ENCODE data around the gene CTNNA2.

Gene CTNNA2

DNA sequence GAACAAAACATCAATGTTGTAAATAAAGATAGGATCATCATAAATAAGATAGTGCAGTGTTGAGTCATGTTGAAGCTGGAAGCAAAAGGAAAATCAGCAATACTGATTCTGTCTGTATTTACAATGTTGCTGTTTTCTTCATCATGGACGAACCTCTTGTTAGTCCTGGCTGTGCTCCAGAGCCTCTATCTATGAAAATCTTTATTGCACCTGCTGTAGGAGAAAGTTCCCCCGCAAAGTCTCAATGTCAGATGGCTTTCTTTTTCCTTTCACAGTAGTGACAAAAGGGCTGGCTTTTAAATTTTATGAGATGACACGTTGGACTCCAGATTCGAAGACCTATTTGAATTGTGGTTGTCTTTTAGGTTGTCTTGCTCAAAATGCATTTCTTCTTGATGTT lies 890.2 kb downstream of the CTNNA2 start:
- no peak for DNase-seq (ENCODE audit: low read depth)

DNA sequence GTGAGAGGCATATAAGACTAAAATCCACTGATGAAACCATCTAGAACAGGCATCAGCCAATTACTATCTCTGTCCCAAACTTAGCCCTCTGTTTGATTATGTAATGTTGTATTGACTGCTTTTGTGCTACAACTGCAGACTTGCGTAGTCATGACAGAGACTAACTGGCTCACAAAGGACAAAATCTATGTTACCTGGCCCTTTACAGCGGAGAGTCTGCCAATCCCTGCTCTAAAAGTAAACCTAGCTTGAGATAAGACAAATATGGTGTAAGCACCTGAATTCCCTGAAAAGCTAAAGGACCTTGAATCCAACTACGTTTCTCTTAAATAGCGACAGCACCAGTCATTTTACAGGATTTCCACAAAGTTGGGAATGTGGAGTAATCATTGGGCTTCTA lies 894.5 kb downstream of the CTNNA2 start:
- DNase-seq (ENCODE audit: low read depth), result no peak

DNA sequence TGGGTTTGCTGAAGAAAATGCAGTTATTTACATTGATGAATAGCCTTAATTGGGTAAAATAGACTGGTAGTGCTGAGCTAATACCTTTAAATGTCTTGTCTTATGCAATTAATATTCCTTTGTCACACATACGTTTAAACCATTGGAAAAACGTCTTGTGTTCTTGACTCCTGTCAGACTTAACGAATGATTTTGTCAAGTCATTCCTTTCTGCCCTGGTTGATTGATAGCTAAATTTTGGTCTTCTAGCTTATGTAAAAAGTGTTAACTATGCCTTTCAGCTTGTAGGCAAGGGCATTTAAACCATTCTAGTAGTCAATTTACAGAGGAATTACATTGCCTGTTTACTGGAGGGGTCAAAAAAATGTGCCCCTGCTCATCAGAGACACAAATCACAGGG lies 897.5 kb downstream of the CTNNA2 start:
- no peak for DNase-seq (ENCODE audit: low read depth)

DNA sequence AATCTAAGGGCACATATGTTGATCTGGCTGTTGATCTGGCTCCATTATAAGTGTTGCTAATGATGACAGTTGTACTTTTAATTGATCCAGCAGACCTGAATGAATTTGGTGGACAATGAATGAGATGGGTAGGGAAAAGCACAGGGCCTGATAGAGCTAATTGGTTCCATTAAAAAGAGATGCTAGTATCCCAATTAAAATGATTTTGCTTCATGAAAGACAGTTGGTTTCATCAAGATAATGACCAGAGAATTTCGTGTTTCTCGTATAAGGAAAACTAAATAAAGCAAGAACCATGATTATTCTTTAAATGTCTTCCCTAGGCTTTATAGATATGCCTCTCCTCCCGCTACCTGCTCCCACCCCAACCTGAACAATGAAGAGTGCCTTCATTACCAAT lies 900.3 kb downstream of the CTNNA2 start:
- no peak for DNase-seq (ENCODE audit: low read depth)

DNA sequence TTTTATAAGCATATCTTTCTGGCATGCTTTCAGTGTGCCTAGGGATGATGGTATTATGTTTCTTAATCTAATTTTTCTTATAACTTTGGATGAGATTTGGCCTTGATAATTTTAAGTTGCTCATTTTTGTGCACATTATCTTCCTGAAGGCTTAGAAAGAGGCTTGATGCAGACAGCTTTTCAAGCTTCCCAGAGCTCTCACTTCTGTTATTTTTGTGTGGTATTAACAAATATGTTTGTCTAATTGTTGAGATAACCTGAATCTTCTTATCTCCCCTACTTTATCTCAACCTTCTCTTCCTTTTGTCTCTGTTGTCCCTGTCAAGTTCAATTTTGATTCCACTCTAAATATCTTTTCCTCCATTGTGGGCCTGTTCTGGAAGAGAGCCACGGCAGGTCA lies 904.9 kb downstream of the CTNNA2 start:
- no peak for DNase-seq (ENCODE audit: low read depth)

DNA sequence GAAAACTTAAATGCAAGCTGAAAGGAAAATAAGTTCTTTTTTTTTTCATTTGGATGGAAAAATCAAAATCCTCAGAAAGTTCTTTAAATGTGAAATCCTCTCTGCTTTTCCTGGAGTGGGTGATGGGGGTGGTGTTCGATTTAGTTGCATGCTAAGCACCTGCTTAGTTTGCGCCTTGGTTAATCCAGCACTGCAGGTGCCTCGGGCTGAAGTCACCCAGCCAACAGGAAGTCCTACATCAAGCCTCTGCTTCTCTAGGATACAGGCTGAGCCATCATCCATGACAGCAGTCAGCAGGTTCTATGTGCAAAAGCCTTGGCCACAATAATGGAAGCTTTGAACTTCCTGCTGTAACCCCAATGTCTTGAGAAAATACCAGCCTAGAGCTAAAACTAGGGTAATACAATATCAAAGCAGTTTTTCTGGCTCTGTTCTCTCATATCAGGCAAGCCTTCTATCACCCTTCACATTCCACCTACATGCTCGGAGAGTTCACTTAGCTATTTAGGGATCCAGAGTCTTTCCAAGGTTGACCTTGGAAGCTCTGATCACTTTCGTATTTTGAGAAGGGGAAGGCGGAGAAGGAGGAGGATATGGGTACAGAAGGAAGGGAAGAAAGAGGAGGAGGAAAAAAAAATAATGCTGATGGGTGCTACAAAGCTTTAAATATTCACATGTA lies 907.8 kb downstream of the CTNNA2 start:
- DNase-seq (ENCODE audit: low read depth), result no peak

DNA sequence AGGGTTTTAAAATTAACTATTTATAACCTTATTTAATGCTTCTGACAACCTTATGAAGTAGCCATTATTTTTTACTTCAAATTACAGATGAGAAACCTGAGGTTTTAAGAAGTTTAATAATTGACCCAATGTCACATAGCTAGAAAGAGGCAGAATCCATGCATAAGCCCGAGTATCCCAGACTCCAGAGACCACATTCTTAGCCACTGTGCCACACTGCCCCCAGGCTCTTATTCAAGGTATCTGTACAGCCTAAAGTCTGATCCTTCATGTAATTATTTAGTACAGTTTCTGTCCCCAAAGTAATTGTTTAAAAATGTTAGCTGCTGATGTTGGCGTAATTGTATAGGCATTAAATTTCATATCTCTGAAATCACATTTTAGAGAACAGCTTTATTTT lies 916.4 kb downstream of the CTNNA2 start:
- no peak for DNase-seq (ENCODE audit: low read depth)

DNA sequence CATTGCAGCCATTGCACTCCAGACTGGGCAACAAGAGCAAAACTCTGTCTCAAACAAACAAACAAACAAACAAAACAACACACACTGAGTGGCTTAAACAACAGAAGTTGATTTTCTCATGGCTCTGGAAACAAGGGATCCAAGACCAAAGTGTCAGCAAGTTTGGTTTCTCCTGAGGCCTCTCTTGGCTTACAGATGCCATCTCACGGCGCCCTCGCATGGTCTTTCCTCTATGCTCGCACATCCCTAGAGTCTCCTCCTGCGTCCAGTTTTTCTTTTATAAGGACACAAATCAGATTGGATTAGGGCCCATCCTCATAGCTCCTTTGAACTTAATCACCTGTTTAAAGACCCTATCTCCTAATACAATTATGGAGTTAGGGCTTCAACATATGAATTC lies 925.1 kb downstream of the CTNNA2 start:
- no peak for DNase-seq (ENCODE audit: low read depth)

DNA sequence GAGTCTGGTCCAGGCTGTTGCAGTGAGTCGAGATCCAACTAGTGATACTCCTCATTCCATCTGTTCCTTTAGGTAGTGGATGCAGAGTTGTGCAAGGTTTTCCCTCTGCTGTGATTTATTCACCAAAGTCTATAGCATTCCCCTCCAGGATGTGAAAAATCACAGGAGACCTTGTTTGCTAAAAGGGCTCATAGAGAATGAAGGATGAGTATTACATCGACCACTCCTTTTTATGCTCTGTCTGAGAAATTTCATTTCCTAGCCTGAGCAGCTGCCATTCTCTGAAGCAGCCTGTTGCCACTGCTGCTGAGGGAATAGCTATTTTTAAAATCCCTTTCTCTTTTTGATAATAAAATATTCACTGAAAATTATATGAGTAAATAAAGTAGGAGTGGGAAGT lies 925.8 kb downstream of the CTNNA2 start:
- no peak for DNase-seq (ENCODE audit: low read depth)

DNA sequence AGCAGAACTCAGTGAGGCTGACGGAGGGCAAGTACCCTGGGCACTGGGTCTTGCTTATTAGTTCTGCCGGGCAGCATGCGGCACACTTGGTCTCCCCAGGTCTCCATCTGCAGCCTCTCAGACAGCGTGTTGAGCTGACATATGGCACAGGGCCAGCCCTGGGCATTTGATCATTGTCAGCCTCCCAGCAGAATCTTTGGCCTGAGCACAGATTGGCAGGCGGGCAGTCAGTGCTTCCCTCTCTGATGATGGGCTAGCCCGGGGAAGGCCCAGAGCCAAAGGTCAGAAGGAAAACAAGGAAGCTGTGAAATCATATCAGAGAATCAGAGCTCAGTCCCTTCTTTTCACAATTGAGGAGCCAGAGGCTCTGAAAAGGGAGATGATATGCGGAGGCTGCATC lies 941.8 kb downstream of the CTNNA2 start:
- DNase-seq (ENCODE audit: low read depth), result no peak

DNA sequence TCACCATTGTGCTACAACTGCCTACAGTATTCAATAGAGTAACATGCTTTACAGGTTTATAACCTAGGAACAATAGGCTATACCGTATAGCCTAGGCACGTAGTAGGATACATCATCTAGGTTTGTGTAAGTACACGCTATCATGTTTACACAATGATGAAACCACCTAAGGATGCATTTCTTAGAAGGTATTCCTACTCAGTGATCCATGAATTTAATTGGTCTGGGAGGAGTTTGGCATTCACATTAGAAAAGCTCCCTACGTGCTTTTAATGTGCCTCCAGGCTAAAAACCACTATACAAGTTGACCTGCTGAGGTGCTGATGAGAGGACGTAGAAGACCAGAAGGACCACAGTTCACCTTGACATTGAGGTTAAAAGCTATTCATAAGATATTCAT lies 946.2 kb downstream of the CTNNA2 start:
- no peak for DNase-seq (ENCODE audit: low read depth)

DNA sequence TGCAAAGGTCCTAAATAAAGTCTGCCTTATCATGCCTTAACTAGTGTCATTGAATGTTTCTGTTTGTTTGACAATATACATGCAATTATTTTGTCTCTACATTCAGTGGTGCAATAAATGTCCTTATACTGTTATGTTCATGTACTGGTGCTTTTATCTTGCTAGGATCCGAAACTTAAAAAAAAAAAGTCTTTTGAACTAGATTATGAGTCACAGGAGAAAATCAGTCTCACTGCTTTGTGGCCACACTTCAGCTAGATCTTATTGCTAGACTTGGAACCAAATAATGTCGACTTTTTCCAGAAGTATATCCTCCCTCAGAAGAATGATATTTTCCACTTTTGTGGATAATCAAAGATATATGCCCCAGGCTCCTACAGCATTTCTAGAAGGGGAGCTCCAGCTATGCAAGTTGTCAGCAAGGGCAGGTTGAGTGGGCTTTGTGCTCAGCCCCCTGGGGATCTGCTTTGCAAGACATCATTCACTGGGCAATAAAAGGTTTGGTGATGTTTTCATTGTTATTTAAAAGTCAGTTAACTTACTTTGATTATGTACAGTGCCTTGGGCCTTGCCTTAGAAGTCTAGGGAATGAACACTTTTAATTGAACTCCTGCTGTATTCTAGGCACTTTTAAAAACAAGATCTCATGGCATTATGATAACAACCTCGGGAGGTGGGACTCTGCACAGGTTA lies 948.8 kb downstream of the CTNNA2 start:
- no peak for DNase-seq (ENCODE audit: low read depth)

DNA sequence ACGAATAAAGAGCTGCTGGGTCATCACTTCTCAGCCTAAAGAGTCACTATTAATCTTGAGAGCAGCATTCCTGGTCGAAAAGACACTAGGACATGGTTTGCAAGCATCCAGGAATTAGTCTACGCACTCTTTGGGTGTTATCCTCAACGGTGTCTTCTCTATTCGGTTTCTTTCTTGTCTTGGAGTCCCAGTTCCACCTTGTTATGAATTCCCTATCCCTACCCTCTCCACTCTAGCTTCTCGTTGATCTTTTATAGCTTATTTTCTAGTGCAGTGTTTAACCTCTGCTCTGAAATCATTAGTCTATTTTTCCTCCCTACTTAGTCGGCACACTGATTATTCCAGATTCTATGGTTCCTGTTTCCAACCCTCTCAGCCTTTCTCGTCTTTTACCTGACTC lies 949.8 kb downstream of the CTNNA2 start:
- no peak for DNase-seq (ENCODE audit: low read depth)

DNA sequence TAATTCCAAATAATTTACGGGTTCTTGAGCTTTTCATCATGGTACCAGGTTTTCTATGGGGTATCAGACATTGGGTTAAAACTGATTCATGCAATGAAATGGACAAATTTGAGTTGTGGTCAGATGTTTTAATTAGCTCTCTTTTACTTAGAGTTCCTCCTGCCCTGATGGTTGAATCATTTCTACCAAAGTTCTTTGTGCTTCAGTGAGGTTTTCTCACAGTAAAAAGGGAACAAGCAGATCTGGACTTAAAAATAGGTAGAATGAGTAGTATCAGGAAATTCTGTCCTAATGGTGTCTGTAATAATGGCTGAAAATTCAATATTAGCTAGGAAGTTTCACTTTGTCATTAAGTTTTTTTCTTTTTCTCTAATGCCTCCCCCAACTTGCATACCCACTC lies 951.4 kb downstream of the CTNNA2 start:
- DNase-seq (ENCODE audit: low read depth), result no peak

DNA sequence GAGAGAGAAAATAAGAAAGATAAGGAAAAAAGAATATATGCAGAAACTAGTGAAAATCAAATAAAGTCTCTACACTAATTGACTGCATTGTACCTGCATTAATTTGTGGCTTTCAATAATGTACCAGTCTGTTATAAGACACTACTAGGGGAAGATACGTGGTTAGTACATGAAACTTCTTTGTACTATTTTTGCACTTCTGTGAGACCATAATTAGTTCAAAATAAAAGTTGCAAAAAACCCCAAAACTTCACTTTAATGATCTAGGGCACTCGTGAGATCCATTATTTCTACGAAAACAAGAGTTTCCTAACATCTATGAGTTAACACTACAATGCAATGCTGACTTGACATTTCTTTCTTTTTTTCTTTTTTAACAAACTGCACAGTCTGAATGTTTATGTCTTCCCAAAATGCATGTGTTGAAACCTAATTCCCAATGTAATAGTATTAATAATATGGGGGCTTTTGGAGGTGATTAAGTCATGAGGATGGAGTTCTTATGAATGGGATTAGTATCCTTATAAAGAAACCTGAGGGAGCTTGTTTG lies 954.5 kb downstream of the CTNNA2 start:
- DNase-seq (ENCODE audit: low read depth), result no peak

DNA sequence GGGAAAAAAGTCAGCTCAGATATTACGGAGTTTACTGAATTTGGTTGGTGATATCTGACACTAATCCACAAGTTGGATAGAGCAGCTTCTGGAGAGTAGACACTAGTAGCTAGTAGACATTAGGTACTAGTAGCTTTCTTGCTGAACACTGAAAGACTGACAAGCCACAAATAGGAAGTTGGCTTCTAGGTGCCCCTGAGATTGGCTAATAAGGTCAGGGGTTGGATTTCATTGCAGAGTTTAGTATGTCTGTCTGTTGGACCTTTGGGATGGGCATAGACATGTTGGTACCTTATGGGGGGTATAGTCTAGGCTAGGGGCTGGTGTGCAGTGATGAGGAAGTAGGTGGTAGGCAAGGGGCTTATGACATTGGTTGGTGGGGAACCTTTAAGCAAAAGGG lies 956.6 kb downstream of the CTNNA2 start:
- DNase-seq (ENCODE audit: low read depth), result no peak

DNA sequence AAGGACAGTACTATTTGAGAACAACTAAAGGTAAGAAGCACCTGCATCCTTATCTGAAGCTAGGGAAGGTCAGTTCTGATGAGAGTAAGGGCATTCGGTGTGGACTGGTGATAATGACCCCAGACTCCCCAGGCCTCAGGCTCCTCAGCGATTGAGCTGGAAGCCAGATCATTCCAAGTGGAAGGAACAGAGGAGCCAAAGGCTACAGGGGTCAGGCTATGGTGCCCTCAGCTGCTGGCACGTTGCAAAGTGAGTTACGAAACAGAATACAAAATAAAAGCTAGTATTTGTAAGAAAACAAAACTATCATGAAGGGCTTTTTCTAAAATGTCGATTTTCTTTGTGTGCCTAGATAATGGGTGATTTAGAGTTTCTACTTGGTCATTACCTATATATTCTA lies 960.2 kb downstream of the CTNNA2 start:
- no peak for DNase-seq (ENCODE audit: low read depth)

DNA sequence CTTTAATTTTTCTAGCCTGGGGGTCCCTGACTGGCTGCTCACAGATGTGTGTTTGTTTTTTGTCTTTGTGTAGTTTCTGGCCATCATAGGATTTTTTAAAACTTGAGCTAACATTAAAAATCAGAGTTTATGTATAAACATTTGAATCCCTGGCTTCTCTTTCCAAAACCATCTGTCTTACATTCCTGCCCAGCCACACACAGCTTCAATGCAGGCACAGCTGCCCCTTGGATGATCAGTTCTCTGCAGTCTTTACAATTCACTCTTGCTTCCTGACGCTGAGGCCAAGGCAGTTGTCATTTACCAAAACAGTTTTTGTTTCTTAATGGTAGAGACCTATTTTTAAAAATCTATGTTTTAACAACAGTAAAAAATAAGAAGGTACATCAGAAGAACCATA lies 960.9 kb downstream of the CTNNA2 start:
- DNase-seq (ENCODE audit: low read depth), result no peak

DNA sequence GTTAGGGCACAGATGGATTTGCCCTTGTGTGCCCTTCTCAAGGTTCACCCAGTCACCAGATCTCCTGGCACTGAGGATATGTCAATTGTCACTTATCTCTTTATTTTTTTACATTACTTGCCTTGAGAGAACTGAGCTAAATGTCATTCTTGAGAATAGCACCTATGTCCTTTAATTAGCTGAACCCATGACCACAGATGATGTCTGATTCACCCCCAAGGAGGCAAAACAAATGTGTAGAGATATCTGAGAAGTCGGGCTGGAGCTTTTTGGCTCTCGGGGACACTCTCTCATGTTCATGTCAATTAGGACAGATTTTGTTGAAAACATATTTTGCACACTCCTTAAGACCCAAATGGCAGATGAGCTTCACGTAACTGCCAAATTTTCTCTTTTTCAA lies 963.1 kb downstream of the CTNNA2 start:
- DNase-seq (ENCODE audit: low read depth), result no peak

DNA sequence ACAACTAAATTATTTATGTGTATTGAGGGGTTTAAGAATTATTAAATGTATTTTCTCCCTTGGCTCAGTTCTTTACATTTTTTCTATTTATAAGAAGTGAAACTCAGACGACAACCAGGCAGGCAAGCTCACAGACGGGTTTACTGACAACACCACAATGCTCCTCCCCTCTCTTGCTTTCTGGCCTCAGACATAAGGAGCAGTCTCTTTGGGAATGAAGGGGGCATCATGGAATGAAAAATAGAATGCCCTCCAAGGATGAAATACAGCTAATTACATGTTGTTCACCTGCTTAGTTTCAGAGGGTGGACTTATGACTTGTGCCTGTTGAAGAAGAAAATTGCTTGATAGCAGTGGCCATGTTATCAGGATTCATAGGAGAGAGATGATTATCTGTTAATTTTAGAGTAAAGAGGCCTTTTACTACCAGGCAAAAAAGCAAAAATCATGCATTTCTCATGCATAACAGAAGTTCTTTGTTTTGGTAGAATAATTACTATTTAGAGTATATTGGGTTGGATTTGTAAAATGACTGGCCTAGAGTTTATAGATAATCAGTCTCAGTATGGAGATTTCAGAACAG lies 963.8 kb downstream of the CTNNA2 start:
- DNase-seq (ENCODE audit: low read depth), result no peak

DNA sequence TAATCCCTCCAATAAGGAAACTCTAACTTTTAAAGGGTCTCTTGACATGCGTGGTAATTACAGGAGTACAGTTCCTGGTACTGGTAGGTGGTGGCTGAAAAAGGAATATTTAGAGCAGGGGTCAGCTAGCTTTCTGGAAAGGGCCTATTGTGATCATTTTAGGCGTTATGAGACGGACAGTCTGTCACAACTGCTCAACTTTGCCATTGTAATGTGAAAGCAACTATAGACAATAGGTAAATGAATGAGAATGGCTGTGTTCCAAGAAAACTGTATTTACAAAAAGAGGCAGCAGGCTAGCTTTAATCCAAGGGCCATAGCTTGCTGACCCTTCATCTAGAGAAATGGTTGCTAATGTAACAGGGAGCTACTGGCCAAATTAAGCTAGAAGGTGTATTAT lies 969.4 kb downstream of the CTNNA2 start:
- DNase-seq (ENCODE audit: low read depth), result no peak

DNA sequence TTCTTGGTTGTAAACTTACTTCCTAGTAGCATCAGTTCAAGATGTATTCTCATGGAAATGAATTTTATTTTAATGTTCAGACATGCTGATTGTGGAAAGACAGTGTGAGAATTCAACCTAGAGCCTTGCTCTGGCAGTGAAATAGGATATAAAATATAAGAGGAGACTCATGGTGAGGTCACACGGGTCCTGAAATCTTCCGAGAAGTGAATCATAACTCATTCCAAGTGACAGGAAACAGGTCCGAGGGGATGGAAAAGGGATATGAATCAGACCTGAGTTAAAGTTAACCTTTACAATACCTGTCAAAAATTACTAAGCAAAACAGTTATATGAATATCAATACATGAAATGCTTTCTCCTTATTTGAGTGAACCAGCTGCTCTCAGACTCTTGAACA lies 976.9 kb downstream of the CTNNA2 start:
- DNase-seq (ENCODE audit: low read depth), result no peak

DNA sequence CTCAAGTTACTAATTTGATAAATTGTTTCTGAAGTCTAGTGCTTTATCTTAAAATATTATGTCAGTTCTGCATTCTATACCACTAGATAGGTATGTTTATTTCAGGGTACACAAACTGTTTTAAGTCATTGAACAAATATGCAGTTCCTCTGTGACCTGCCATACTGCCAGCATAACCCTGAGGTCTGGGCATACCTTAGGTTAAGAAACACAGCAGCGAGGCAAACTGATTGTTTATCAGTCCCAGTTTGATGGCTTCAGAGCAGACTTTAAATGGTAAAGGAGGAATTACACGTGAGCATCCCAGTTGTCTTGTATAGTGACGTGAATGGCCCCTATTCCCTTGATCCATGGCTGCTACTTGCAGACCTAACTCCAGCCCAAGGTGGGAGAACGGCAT lies 978.1 kb downstream of the CTNNA2 start:
- no peak for DNase-seq (ENCODE audit: low read depth)

DNA sequence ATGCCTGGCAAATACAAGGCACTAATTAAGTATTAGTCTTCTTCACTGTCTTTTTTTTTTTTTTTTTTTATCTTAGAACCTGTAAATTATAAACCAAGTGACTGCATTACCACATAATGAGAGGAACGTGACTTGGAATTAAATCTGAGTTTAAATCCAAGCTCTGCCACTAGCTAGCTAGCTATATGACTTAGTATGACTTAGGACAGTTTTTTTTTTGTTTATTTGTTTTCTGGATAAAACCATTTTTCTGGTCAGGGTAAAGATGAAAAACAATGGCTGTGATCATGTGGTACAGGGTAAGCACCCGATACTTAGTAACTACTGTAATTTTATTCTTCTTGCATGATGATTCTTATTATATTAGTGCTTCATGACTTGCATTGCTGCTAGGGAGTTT lies 983.5 kb downstream of the CTNNA2 start:
- no peak for DNase-seq (ENCODE audit: low read depth)
